ENCODE measurements around the gene EPM2AIP1. TPM values are rescaled to one million over a fixed set of nuclear protein-coding genes. Genes with fewer than 3 reads are reported as not detected.

The EPM2AIP1 gene
- total and polyA plus RNA-seq, 9 of the 15 experiments (the other 6 are each of a cell fraction or from before 2014, with no cell fraction given) = 6.7 to 44.8 (median 25.2) TPM

GRCh38 chr3:37031096-37031682, 38.3 kb upstream of the EPM2AIP1 start:
- Histone ChIP-seq H3K9me1 (ENCODE audit: control insufficient read depth, insufficient read depth, low read length) (no peaks in the 10 kb centered on the region), H3K9me3 (replicated peaks; ENCODE audit: control insufficient read depth, insufficient read depth, low read depth, low read length) (peaks cover under 1% of the 10 kb centered on the region), H3K4me1 (replicated peaks in 1 of 2; ENCODE audit: control insufficient read depth in 2 of 2, insufficient read depth in 2 of 2, low read length in 2 of 2) (peaks cover 2 to 4% of the 10 kb centered on the region in 2 experiments; a peak in 3 of 5 replicates), H3K27me3 (ENCODE audit: control insufficient read depth in 2 of 2, insufficient read depth in 2 of 2, low read length in 2 of 2) (no peaks in the 10 kb centered on the region), H2AFZ (ENCODE audit: low read depth, low read length) (no peak overlapping the region), H3K4me2 (ENCODE audit: insufficient read depth, low read length) (no peak overlapping the region), H3K9ac (ENCODE audit: insufficient read depth in 1 of 2, low read depth in 2 of 2, low read length in 2 of 2) (no peak overlapping the region), H4K20me1 (replicated peaks; ENCODE audit: control insufficient read depth, insufficient read depth, low read length) (no peaks in the 10 kb centered on the region), H3K27ac (ENCODE audit: extremely low read depth, low read depth, low read length) (no peak overlapping the region), H3K36me3 (ENCODE audit: control insufficient read depth, insufficient read depth, low read length) (peaks cover 95% of the 10 kb centered on the region), H3K4me3 (no peak overlapping the region), H3K79me2 (ENCODE audit: control insufficient read depth, insufficient read depth, low read length) (no peaks in the 10 kb centered on the region)
- DNase-seq (ENCODE audit: extremely low read depth in 1 of 4, low spot score in 3 of 4) = no peak
- TF ChIP-seq ZKSCAN3 (CRISPR knock-in tag; IDR thresholded peaks at IDR 0.05) = no peak
- TF ChIP-seq PURB (CRISPR knock-in tag; IDR thresholded peaks at IDR 0.05; ENCODE audit: low read depth) = no peak
- TF ChIP-seq ZNF764 (CRISPR knock-in tag; IDR thresholded peaks at IDR 0.05; ENCODE audit: low read depth) = no peak
- TF ChIP-seq PRDM10 (IDR thresholded peaks at IDR 0.05; ENCODE audit: partially characterized antibody) = no peak
- no peak for TF ChIP-seq ZNF644 (tag; IDR thresholded peaks at IDR 0.05; ENCODE audit: low read depth)
- TF ChIP-seq HDAC8 (tag; IDR thresholded peaks at IDR 0.05) = no peak
- no peak for TF ChIP-seq CEBPG (CRISPR knock-in tag; IDR thresholded peaks at IDR 0.05)
- TF ChIP-seq CEBPG (tag; conservative IDR thresholded peaks at IDR 0.05 in 1 of 2, IDR thresholded peaks at IDR 0.05 in 1 of 2) = no peak
- CTCF ChIA-PET (ENCODE audit: low intra/inter-chr PET ratio) = no interaction called here
- ATAC-seq = no peak
- intact Hi-C loops (cut with micrococcal nuclease) = no loop called here
- FAIRE-seq = no peak
- 86% methylated on average over 7 of the region's 7 CpGs for WGBS (ENCODE audit: insufficient coverage, low coverage, missing lambda C conversion rate)
- BruUV-seq (replicated peaks) = no TSS peak
- in situ Hi-C loops (cut with MboI) = no loop called here
- POLR2A ChIA-PET = interaction anchor here (0.6 kb wide), 1 partner anchor 10 kb away, joined by 3 read pairs; no protein-coding TSS in a partner anchor
